GM12878 (cell line): ENCODE measurements around the gene TAPBPL. TPM values are rescaled to one million over a fixed set of nuclear protein-coding genes. Genes with fewer than 3 reads are reported as not detected.

Experiments
- BRCA1 ChIP-seq: IDR thresholded peaks from 2 replicates; pipeline ENCODE4 v1.6.1; 2011; ENCODE audit warnings: low read depth, low read length, improper control_type of control experiment
- CBFB ChIP-seq: IDR thresholded peaks from 2 replicates; pipeline ENCODE4 v1.6.1; 2016; ENCODE audit warnings: antibody characterized with exemption, low read depth
- CHD2 ChIP-seq: IDR thresholded peaks from 2 replicates; pipeline ENCODE4 v1.6.1; 2011; ENCODE audit warnings: low read depth, low read length, improper control_type of control experiment, borderline replicate concordance
- MYC ChIP-seq: IDR thresholded peaks from 2 replicates; pipeline ENCODE4 v1.6.1; 2011; ENCODE audit warnings: mild to moderate bottlenecking, low read length, moderate library complexity, inconsistent platforms; ENCODE audit not compliant: insufficient read depth, insufficient replicate concordance, insufficient read length, severe bottlenecking
- POLR2AphosphoS2 ChIP-seq: IDR thresholded peaks from 2 replicates; pipeline ENCODE4 v1.6.1; 2011; ENCODE audit warnings: low read depth, mild to moderate bottlenecking, low read length, improper control_type of control experiment, moderate library complexity
- SMAD5 ChIP-seq: IDR thresholded peaks from 2 replicates; pipeline ENCODE4 v1.6.1; 2016; ENCODE audit warnings: antibody characterized with exemption, low read depth
- SMARCA5 ChIP-seq: fragments of 450-650 bp; IDR thresholded peaks from 2 replicates; pipeline ENCODE4 v1.6.1; 2017; ENCODE audit warnings: mild to moderate bottlenecking
- TARDBP ChIP-seq: IDR thresholded peaks from 2 replicates; pipeline ENCODE4 v1.6.1; 2016; ENCODE audit warnings: borderline replicate concordance
- polyA plus RNA-seq, 11 experiments: library from polyadenylated mRNA; depleted of rRNA in 4 of 11; unstranded in 6 of 11; stranded (reverse) in 5 of 11; fragments of >200 nt; fragmentation: Nextera tagmentation in 4 of 11; fragmentation: Illumina TruSeq in 1 of 11; extraction: Ambion mirVana in 4 of 11; extraction: Trizol in 1 of 11; gene quantifications; 1 replicate in 1 of 11; 2 replicates in 10 of 11; pipeline versions ENCODE4 v1.2.1 to v1.2.3, GENCODE V29; 2011 to 2016; ENCODE audit warnings: inconsistent platforms in 2 of 11, missing spikeins in 2 of 11, low read depth in 1 of 11
- total RNA-seq, 4 experiments: library from RNA; depleted of rRNA in 3 of 4; stranded (reverse); fragments of >200 nt in 3 of 4; fragmentation: Illumina TruSeq in 1 of 4; extraction: Trizol in 1 of 4; gene quantifications; 2 replicates each; pipeline versions ENCODE4 v1.2.1 to v1.2.3, GENCODE V29; 2013 to 2021
- TF ChIP-seq, protein P1 (sequence below): fragments of 450-650 bp; IDR thresholded peaks from 2 replicates; pipeline ENCODE4 v1.6.1; 2017; ENCODE audit warnings: mild to moderate bottlenecking
- TF ChIP-seq, protein P2 (sequence below): fragments of 450-650 bp; IDR thresholded peaks from 2 replicates; pipeline ENCODE4 v1.6.1; 2016; ENCODE audit warnings: mild to moderate bottlenecking, moderate library complexity, borderline replicate concordance
- TF ChIP-seq, protein P3 (sequence below): fragments of 450-650 bp; IDR thresholded peaks from 2 replicates; pipeline ENCODE4 v1.6.1; 2017; ENCODE audit warnings: borderline replicate concordance
- TF ChIP-seq, protein P4 (sequence below): fragments of 450-650 bp; formaldehyde crosslinking; IDR thresholded peaks from 2 replicates; pipeline ENCODE4 v1.5.0; 2022; ENCODE audit warnings: mild to moderate bottlenecking, missing genetic modification characterization
- TF ChIP-seq, protein P5 (sequence below): IDR thresholded peaks from 2 replicates; pipeline ENCODE4 v1.6.1; 2011; ENCODE audit warnings: low read depth, mild to moderate bottlenecking, low read length, moderate library complexity, borderline replicate concordance; ENCODE audit errors: extremely low read depth

Gene TAPBPL
- total and polyA plus RNA-seq, 10 of the 15 experiments (the other 5 are each of a cell fraction or from before 2014, with no cell fraction given), result 12.4 to 45.0 (median 29.9) TPM

DNA sequence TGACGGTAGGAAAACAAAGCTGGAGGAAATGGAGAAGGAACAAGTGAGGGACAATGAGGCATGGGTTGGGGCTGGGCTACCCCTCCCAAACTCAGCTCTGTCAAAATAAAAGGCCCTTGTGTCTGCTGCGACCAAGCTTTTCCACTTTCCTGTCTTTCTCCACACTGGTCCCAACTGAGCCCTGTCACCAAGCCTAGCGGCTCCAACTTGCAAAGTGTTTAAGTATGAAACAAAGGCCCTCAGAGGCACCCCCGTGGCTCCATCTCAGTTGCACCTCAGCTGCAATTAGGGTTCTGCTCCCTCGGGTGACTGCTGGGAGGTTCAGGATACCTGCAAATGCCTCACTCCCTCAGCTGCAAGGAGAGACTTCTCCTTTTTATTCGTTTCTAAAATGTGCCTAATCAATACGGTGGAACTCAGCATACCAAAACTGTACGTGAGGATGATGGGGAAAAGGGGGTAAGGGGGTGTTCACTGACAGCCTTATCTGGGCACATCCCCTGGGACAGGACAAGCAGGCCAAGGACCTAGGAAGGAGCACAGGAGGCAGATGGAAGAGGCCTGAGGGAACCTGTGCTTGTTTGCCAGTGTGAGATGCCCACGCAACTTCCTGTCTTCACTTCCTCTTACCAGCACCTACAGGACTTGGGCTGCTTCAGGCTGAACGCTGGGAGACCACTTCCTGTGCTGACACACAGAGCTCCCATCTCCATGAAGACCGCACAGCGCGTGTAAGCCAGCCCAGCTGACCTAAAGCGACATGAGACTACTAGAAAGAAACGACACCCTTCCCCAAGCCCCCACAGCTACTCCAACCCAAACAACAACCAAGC lies 9.8 kb downstream of the TAPBPL start (continued):
- TF ChIP-seq, protein P1, sequence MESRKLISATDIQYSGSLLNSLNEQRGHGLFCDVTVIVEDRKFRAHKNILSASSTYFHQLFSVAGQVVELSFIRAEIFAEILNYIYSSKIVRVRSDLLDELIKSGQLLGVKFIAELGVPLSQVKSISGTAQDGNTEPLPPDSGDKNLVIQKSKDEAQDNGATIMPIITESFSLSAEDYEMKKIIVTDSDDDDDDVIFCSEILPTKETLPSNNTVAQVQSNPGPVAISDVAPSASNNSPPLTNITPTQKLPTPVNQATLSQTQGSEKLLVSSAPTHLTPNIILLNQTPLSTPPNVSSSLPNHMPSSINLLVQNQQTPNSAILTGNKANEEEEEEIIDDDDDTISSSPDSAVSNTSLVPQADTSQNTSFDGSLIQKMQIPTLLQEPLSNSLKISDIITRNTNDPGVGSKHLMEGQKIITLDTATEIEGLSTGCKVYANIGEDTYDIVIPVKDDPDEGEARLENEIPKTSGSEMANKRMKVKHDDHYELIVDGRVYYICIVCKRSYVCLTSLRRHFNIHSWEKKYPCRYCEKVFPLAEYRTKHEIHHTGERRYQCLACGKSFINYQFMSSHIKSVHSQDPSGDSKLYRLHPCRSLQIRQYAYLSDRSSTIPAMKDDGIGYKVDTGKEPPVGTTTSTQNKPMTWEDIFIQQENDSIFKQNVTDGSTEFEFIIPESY, result no peak
- TF ChIP-seq, protein P2, sequence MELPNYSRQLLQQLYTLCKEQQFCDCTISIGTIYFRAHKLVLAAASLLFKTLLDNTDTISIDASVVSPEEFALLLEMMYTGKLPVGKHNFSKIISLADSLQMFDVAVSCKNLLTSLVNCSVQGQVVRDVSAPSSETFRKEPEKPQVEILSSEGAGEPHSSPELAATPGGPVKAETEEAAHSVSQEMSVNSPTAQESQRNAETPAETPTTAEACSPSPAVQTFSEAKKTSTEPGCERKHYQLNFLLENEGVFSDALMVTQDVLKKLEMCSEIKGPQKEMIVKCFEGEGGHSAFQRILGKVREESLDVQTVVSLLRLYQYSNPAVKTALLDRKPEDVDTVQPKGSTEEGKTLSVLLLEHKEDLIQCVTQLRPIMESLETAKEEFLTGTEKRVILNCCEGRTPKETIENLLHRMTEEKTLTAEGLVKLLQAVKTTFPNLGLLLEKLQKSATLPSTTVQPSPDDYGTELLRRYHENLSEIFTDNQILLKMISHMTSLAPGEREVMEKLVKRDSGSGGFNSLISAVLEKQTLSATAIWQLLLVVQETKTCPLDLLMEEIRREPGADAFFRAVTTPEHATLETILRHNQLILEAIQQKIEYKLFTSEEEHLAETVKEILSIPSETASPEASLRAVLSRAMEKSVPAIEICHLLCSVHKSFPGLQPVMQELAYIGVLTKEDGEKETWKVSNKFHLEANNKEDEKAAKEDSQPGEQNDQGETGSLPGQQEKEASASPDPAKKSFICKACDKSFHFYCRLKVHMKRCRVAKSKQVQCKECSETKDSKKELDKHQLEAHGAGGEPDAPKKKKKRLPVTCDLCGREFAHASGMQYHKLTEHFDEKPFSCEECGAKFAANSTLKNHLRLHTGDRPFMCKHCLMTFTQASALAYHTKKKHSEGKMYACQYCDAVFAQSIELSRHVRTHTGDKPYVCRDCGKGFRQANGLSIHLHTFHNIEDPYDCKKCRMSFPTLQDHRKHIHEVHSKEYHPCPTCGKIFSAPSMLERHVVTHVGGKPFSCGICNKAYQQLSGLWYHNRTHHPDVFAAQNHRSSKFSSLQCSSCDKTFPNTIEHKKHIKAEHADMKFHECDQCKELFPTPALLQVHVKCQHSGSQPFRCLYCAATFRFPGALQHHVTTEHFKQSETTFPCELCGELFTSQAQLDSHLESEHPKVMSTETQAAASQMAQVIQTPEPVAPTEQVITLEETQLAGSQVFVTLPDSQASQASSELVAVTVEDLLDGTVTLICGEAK, result peak; percentile 76; the same call in 1 of the 2 replicates
- TF ChIP-seq BRCA1 (no peak), CHD2 (no peak), POLR2AphosphoS2 (no peak; the same call in 1 of the 2 replicates), SMARCA5 (peak; percentile 21), MYC (peak; percentile 70), CBFB (peak; percentile 86), SMAD5 (peak; percentile 62; the same call in 1 of the 2 replicates), TARDBP (no peak)
- TF ChIP-seq, protein P3, sequence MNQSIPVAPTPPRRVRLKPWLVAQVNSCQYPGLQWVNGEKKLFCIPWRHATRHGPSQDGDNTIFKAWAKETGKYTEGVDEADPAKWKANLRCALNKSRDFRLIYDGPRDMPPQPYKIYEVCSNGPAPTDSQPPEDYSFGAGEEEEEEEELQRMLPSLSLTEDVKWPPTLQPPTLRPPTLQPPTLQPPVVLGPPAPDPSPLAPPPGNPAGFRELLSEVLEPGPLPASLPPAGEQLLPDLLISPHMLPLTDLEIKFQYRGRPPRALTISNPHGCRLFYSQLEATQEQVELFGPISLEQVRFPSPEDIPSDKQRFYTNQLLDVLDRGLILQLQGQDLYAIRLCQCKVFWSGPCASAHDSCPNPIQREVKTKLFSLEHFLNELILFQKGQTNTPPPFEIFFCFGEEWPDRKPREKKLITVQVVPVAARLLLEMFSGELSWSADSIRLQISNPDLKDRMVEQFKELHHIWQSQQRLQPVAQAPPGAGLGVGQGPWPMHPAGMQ, result no peak
- TF ChIP-seq, protein P4, sequence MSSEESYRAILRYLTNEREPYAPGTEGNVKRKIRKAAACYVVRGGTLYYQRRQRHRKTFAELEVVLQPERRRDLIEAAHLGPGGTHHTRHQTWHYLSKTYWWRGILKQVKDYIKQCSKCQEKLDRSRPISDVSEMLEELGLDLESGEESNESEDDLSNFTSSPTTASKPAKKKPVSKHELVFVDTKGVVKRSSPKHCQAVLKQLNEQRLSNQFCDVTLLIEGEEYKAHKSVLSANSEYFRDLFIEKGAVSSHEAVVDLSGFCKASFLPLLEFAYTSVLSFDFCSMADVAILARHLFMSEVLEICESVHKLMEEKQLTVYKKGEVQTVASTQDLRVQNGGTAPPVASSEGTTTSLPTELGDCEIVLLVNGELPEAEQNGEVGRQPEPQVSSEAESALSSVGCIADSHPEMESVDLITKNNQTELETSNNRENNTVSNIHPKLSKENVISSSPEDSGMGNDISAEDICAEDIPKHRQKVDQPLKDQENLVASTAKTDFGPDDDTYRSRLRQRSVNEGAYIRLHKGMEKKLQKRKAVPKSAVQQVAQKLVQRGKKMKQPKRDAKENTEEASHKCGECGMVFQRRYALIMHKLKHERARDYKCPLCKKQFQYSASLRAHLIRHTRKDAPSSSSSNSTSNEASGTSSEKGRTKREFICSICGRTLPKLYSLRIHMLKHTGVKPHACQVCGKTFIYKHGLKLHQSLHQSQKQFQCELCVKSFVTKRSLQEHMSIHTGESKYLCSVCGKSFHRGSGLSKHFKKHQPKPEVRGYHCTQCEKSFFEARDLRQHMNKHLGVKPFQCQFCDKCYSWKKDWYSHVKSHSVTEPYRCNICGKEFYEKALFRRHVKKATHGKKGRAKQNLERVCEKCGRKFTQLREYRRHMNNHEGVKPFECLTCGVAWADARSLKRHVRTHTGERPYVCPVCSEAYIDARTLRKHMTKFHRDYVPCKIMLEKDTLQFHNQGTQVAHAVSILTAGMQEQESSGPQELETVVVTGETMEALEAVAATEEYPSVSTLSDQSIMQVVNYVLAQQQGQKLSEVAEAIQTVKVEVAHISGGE (CRISPR knock-in tag), result no peak
- TF ChIP-seq, protein P5, sequence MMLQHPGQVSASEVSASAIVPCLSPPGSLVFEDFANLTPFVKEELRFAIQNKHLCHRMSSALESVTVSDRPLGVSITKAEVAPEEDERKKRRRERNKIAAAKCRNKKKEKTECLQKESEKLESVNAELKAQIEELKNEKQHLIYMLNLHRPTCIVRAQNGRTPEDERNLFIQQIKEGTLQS, result no peak
